GM19468 (cell line): ENCODE results near the gene LAMC3.

Experiments used
- ATAC-seq: cut with Tn5 transposase; IDR thresholded peaks from one replicate; pipeline ENCODE4 v1.9.1; 2021; ENCODE audit warnings: mild to moderate bottlenecking, moderate library complexity, moderate number of reproducible peaks; ENCODE audit not compliant: unreplicated experiment; ENCODE audit errors: extremely low read depth

The LAMC3 gene

GRCh38 chr9:131129183-131129582 lies 120.2 kb downstream of the LAMC3 start:
- ATAC-seq = no peak

DNA sequence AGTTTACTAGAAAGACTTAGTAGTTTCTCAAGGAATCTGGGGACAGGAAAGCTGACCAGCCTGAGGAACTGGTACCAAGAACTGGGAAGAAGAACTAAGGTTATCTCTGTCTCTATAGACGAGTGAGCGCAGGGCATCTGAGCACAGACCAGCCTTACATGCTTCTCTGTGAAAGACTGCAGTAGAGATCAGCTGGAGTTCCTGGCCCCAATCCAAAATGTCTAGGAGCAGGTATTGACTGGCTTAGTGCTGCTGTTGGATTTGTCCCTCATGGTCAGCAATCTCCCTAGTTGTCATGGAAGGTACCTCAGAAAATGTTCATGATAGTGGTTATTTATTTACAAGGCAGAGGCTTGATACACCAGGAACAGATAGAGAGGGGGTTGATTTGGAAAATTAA lies 129.7 kb downstream of the LAMC3 start:
- ATAC-seq = no peak

DNA sequence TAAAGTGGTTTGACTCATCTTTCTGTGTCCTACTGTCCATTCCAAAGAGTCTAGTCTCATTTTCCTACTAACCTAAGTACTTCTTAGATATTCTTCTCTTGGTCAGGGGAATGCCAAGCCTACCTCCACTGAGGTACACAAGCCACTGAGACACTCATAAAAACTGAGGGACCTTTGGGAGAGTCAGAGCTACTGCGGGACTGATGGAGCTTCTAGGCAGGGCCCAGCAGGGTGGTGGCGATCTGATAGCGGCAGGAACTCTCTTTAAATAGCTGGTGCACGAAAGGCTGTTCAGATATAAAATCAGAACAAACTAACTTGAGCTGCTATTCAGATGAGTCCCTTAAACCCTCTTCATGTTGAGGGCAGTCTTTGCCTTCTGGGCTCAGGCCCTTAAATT lies 131.1 kb downstream of the LAMC3 start:
- no peak for ATAC-seq

GRCh38 chr9:131140550-131140949 lies 131.6 kb downstream of the LAMC3 start:
- ATAC-seq = no peak

- no peak for ATAC-seq
Measured at GRCh38 chr9:131142160-131142559, 133.2 kb downstream of the LAMC3 start.
